ENCODE measurements around the gene IFITM1.
A peak's percentile ranks its signal among the peaks of the same experiment; 100 is the strongest.
"Not testable (repeated sequence)": the region's sequence is repeated elsewhere in the genome, so short reads cannot be mapped to it uniquely, and the experiment has no call there.

IFITM1 gene

GRCh38 chr11:318405-319120, 4.7 kb downstream of the IFITM1 start:
- in situ Hi-C loops (cut with HindIII; ENCODE audit: low pct_ligation_motif_present, low pct_unique_long_range_greater_than_20kb, low sequenced_read_pairs); DNase-seq: not testable (repeated sequence)

DNA sequence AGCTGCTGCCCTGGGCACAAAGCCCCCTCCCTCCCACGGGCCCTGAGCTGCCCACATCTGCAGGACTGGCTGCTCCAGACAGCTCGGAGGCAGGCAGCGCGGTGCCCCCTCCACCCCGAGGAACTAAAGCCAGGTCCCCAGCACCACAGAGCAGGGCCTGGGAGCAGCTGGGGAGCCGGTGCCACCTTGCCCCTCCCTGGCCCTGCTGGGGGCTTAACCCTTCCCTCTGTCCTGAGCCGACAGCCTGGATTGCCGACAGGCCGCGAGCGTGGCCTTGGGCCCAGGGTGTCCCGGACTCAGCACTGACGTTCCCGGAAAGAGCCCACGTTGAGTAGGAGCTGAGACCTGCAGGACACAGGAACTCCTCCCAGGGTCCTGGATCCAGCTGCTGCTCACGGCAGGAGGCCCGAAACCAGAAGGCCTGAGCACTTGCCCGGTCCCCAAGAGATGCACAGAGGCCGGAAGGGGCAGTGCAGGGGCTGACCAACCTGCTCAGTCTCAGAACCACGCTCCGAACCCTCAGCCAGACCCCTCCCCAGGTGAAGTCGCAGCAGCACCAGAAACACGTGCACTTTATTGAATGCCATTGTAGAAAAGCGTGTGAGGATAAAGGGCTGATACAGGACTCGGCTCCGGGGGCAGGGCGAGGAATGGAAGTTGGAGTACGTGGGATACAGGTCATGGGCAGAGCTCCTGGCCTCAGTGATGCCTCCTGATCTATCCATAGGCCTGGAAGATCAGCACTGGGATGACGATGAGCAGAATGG, 5.5 kb downstream of the IFITM1 start:
- in situ Hi-C loops (cut with HindIII; ENCODE audit: low pct_ligation_motif_present, low pct_unique_long_range_greater_than_20kb, low sequenced_read_pairs) = not testable (repeated sequence)
- DNase-seq = peak; percentile 16

GRCh38 chr11:319888-320273, 6.0 kb downstream of the IFITM1 start:
- in situ Hi-C loops (cut with HindIII; ENCODE audit: low pct_ligation_motif_present, low pct_unique_long_range_greater_than_20kb, low sequenced_read_pairs); DNase-seq: not testable (repeated sequence)

GRCh38 chr11:324156-324555, 10.3 kb downstream of the IFITM1 start:
- in situ Hi-C loops (cut with HindIII; ENCODE audit: low pct_ligation_motif_present, low pct_unique_long_range_greater_than_20kb, low sequenced_read_pairs) = no loop called here
- no peak for DNase-seq

DNA sequence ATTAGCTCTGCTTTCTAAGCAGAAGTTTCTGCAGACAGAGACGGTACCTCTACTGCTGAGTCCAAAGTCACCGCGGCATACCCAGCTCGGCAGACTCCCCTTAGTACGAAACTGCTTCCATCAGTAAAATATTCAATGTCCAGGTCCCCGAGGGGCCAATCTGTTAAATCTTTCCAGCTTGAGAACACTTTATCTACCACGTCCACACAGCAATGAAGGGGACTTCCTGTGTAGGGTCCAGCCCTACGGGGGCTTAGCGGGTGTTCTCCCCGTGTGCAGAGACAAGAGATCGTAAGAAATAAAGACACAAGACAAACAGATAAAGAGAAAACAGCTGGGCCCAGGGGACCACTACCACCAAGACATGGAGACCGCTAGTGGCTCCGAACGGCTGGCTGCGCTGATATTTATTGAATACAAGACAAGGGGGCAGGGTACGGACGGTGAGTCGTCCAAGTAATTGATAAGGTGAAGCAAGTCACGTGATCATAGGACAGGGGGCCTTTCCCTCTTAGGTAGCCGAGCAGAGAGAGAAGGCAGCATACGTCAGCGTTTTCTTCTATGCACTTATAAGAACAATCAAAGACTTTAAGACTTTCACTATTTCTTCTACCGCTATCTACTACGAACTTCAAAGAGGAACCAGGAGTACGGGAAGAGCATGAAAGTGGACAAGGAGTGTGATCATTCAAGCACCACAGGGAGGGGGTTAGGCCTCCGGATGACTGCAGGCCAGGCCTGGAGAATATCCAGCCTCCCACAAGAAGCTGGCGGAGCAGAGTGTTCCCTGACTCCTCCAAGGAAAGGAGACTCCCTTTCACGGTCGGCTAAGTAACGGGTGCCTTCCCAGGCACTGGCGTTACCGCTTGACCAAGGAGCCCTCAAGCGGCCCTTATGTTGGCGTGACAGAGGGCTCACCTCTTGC, 11.0 kb downstream of the IFITM1 start:
- DNase-seq; in situ Hi-C loops (cut with HindIII; ENCODE audit: low pct_ligation_motif_present, low pct_unique_long_range_greater_than_20kb, low sequenced_read_pairs): not testable (repeated sequence)

DNA sequence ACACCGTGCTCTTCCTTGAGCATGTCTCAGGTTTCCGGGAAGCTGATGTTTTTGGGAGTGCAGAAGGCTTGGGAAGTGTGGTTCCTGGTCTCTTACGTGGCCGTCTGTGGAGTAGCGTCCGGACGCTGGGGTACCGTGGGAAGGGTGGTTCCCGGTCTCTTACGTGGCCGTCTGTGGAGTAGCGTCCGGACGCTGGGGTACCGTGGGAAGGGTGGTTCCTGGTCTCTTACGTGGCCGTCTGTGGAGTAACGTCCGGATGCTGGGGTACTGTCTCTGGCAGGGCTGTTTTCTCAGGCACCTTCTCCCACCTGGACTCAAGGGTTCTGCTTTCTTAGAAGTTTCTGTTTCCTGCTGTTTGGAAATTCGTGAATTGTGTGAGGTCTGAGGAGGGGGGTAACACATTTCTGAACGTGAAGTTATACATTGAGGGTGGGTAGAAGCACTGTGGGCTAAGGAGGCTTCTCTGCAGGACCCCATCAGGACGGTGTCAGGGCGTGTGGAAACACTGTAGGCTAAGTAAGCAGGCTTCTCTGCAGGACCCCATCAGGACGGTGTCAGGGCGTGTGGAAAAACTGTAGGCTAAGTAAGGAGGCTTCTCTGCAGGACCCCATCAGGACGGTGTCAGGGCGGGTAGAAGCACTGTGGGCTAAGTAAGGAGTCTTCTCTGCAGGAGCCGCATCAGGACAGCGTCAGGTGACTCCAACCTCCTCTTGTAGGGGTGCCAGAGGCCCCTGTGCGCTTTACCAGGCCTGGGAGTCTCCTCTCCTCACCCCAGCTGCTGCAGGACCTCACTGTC, 12.2 kb downstream of the IFITM1 start:
- no peak for DNase-seq
- in situ Hi-C loops (cut with HindIII; ENCODE audit: low pct_ligation_motif_present, low pct_unique_long_range_greater_than_20kb, low sequenced_read_pairs) = no loop called here

DNA sequence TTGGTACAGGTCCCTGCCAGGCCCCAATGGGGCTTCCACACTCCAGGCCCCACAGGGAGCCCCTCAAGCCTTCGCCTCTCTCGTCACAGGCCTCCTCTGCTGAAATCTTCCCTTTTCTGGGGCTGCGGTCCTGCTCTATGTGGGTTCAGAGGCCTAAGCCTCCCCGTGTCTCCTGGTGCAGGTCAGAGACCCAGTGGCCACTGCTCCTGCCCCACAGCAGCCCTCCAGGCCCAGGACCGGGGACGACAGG, 12.7 kb downstream of the IFITM1 start:
- in situ Hi-C loops (cut with HindIII; ENCODE audit: low pct_ligation_motif_present, low pct_unique_long_range_greater_than_20kb, low sequenced_read_pairs) = no loop called here
- no peak for DNase-seq

GRCh38 chr11:326842-327580, 13.2 kb downstream of the IFITM1 start:
- no peak for DNase-seq
- in situ Hi-C loops (cut with HindIII; ENCODE audit: low pct_ligation_motif_present, low pct_unique_long_range_greater_than_20kb, low sequenced_read_pairs) = no loop called here

GRCh38 chr11:327581-327923, 13.7 kb downstream of the IFITM1 start:
- in situ Hi-C loops (cut with HindIII; ENCODE audit: low pct_ligation_motif_present, low pct_unique_long_range_greater_than_20kb, low sequenced_read_pairs) = no loop called here
- DNase-seq = no peak

DNA sequence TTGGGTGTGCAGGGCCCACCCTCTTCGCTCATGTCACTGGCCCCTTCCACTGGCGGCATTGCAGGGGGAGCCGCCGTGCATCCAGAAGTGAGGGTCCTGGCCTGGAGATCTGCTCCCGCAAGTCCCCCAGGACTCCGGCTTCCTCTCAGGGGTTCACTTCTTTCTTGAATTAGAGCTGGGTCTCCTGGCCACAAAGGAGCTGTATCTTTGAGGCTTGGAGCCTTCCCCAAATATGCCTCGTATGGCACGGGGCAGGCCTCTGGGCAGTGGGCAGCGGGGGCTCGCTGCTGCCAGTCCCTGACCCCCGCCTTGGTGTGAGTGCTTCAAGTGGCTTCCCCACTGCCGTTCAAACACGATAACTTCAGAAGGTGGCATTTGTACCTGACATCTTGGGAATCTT, 14.2 kb downstream of the IFITM1 start:
- in situ Hi-C loops (cut with HindIII; ENCODE audit: low pct_ligation_motif_present, low pct_unique_long_range_greater_than_20kb, low sequenced_read_pairs) = no loop called here
- DNase-seq = no peak

- in situ Hi-C loops (cut with HindIII; ENCODE audit: low pct_ligation_motif_present, low pct_unique_long_range_greater_than_20kb, low sequenced_read_pairs); DNase-seq: not testable (repeated sequence)
Measured at GRCh38 chr11:328516-329100, 14.8 kb downstream of the IFITM1 start.

GRCh38 chr11:329886-330253, 16.0 kb downstream of the IFITM1 start:
- in situ Hi-C loops (cut with HindIII; ENCODE audit: low pct_ligation_motif_present, low pct_unique_long_range_greater_than_20kb, low sequenced_read_pairs) = no loop called here
- no peak for DNase-seq

DNA sequence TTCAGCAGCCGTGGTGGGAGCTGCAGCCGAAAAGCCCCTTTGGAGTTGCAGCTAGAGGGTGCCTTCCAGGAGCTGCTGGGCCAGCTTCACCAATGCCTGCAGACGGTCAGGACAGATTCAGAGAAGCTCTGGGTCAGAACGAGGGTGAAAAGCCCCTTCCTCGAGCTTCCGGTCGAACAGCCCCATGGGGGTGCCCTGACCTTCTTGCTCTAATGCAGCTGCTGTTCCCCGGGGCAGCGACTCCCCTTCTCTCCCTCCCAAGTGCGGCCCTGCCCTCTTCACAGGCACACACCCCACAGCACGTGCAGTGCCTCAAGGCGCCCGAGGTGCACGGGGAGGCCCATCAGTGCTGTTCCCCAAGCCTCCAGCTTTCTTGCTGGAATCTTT, 16.5 kb downstream of the IFITM1 start:
- DNase-seq = no peak
- in situ Hi-C loops (cut with HindIII; ENCODE audit: low pct_ligation_motif_present, low pct_unique_long_range_greater_than_20kb, low sequenced_read_pairs) = no loop called here

- DNase-seq = no peak
- in situ Hi-C loops (cut with HindIII; ENCODE audit: low pct_ligation_motif_present, low pct_unique_long_range_greater_than_20kb, low sequenced_read_pairs) = no loop called here
Measured at GRCh38 chr11:330694-331357, 17.0 kb downstream of the IFITM1 start.

GRCh38 chr11:331358-332060, 17.7 kb downstream of the IFITM1 start:
- in situ Hi-C loops (cut with HindIII; ENCODE audit: low pct_ligation_motif_present, low pct_unique_long_range_greater_than_20kb, low sequenced_read_pairs) = no loop called here
- no peak for DNase-seq

GRCh38 chr11:332651-333480, 19.0 kb downstream of the IFITM1 start:
- in situ Hi-C loops (cut with HindIII; ENCODE audit: low pct_ligation_motif_present, low pct_unique_long_range_greater_than_20kb, low sequenced_read_pairs) = no loop called here
- no peak for DNase-seq

Measured in ACHN (cell line).